NCI-H146 treated with DMSO at 0.1 percent for 48 hours (cell line): ENCODE measurements around the gene HDAC10.
"Not testable (repeated sequence)": the region's sequence is repeated elsewhere in the genome, so short reads cannot be mapped to it uniquely, and the experiment has no call there.

Experiments
- DNase-seq: peaks from one replicate; lab custom pipeline; 2025; ENCODE audit not compliant: unreplicated experiment; lab: John Stamatoyannopoulos, UW

Gene HDAC10

GRCh38 chr22:50204998-50205397 is 46.1 kb downstream of the HDAC10 start:
- DNase-seq: not testable (repeated sequence)

- DNase-seq: no peak
These were observed 46.5 kb downstream of the HDAC10 start for GRCh38 chr22:50204571-50204970.

- DNase-seq: no peak
These were observed 47.8 kb downstream of the HDAC10 start for GRCh38 chr22:50203288-50203687.

- no peak for DNase-seq
These were observed 48.9 kb downstream of the HDAC10 start for GRCh38 chr22:50202130-50202666.

- peak; percentile 2 for DNase-seq
These were observed 49.6 kb downstream of the HDAC10 start for GRCh38 chr22:50201191-50202129.

GRCh38 chr22:50200461-50201190 is 50.4 kb downstream of the HDAC10 start, which contains the start of gene SELENOO:
TSS of gene SELENOO (plus strand) at chr22:50201011. CDS start at chr22:50201037, 26 bp downstream.
- DNase-seq: peak; percentile 48

- DNase-seq: no peak
These were observed 51.1 kb downstream of the HDAC10 start for GRCh38 chr22:50199829-50200460.

GRCh38 chr22:50199251-50199721 is 51.8 kb downstream of the HDAC10 start:
- DNase-seq: no peak

- no peak for DNase-seq
These were observed 52.4 kb downstream of the HDAC10 start for GRCh38 chr22:50198624-50199017.

- no peak for DNase-seq
These were observed 53.0 kb downstream of the HDAC10 start for GRCh38 chr22:50197856-50198623.

GRCh38 chr22:50197000-50197800 is 53.9 kb downstream of the HDAC10 start:
- DNase-seq: no peak

- DNase-seq: no peak
These were observed 54.8 kb downstream of the HDAC10 start for GRCh38 chr22:50196256-50196655.
